OCI-M2 (cell line): ENCODE measurements around the gene IRF1.

Source experiments
- DNase-seq: peaks from one replicate; lab custom pipeline; 2025; ENCODE audit not compliant: unreplicated experiment; lab: John Stamatoyannopoulos, UW

The IRF1 gene

GRCh38 chr5:132462856-132463745 is 27.5 kb downstream of the IRF1 start:
- no peak for DNase-seq

DNA sequence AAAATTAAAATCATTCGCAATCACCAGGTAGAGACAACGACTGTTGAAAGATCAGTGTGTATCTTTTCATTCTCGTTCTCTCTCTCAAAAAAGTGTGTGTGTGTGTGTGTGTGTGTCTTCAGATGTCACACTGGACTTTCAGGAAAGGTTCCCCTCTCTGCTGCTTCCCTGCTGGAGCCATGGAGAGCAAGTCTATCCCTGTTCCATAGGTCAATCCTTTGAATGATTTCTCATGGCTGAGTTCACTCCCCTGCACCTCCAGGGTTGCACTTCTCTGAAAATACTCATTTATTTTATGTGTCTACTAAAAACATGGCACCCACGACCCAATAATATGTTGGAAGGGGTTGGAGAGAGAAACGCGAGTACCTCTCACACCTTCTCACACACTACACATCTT is 28.2 kb downstream of the IRF1 start:
- DNase-seq, result no peak

DNA sequence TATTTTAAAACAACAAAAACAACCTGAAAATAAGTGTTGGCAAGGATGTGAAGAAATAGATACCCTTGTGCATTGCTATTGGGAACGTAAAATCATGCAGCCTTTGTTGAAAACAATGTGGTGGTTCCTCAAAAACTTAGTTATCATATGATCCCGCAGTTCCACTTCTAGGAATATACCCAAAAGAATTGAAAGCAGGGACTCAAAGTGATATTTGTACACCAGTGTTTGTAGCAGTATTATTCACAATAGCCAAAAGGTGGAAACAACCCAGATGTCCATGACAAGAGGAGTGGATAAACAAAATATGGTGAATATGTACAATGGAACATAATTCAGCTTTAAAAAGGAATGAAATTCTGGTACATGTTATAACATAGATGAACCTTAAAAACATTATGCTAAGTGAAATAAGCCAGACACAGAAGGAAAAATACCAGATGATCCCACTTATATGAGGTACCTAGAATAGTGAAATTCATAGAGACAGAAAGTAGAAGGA is 29.0 kb downstream of the IRF1 start:
- DNase-seq, result no peak

DNA sequence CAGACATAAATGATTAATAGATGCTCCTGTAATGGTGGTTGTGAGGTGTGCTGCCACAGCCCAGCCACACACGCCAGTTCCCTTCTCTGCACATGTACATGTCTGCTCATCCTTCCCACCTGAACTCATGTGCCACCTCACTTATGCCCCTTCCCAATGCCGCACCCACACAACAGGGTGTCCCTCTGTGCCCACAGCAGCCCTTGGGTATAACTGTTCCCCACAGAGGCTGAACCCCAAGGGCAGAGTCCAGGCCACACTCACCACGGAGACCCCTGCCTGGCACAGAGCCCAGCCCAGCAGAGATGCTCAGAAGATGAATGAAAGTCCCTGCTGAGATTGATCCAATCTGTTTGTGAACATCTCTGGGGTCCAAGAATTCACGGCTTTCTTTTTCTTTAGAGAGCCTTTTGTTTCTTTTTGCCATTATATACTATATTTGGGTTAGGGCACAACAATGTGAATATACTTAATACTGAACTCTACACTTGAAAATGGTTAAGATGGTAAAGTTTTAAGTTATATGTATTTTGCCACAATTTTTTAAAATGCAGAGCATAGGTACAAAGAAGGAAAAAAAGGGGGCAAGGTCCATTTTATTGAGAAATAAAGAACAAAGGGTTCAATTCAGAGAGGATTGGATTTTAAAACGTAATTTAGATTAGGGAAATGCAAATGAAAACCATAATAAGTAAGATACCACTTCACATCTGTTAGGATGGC is 29.6 kb downstream of the IRF1 start:
- DNase-seq, result no peak

- DNase-seq, result no peak
These were observed 30.4 kb downstream of the IRF1 start for GRCh38 chr5:132459983-132460838.

DNA sequence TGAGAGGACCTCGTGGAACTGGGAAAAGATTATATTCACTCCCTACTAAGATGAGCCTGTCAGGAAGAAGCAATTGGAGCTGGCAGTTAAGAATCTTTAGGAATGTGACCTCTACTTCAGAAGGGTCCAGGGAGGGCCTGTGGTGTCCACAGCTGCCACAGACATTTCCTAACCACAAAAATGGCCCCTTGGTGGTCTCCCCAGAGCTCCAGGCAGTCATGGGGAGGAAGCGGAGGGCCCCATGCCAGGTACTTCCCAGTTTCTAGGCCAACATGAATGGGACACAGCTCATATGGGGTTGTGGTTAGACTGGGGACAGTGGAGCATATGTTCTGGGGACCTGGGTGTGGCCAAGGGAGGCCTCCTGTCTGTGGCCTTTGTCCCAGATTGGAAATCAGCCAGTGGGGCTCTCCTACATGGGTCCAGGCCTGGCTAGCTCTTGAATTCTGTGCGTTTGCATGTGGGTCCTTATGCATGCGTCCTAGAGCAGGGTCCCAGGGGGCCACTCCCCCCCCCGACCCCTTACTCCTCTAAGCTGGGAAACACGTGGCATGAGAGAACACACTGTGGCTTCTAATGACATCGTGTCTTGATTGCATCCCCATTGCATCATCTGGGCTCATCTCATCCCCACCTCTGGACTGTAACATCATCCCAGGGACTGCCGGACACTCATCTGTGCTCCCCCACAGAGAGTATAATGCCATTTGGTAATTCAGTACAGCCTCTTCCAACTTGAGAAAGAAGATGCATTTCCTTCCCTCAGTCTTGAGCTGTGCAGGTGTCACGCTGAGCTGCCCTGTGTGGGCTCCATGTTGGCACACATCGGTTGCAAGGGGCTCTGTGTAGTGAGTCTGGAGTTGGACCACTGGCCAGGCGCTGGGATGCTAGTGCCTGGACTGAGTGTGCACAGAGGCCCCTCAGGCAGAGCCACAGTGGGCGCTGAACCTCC is 31.3 kb downstream of the IRF1 start:
- DNase-seq, result no peak

DNA sequence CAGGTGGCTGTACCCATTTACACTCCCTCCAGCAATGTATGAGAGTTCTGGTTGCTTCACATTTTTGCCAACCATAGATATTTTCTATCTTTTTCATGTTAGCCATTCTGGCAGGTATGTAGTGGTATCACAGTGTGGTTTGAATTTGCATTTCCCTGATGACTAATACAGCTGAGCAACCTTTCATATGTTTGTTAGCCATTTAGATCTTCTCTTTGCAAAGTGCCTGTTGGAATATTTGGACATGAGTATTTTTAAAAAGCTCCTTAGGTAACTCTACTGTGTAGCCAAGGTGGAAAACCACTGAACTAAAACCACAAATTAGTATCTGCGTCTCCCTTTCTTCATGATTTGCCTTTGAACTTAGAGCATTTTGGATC is 31.9 kb downstream of the IRF1 start:
- DNase-seq, result no peak

DNA sequence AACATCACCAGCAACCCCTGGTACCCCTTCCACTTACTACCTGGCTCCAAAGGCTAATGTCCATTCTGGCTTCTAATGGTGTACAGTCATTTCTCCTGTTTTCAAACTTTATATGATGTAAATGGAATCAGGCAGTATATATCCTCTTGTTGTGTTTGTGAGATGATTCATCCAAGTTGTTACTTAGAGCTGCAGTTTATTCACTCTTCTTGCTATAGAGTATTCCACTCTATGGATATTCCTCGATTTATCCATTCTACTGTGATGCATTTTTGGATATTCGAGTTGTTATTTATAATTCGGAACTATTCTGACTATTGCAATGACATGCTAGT is 32.4 kb downstream of the IRF1 start:
- no peak for DNase-seq

DNA sequence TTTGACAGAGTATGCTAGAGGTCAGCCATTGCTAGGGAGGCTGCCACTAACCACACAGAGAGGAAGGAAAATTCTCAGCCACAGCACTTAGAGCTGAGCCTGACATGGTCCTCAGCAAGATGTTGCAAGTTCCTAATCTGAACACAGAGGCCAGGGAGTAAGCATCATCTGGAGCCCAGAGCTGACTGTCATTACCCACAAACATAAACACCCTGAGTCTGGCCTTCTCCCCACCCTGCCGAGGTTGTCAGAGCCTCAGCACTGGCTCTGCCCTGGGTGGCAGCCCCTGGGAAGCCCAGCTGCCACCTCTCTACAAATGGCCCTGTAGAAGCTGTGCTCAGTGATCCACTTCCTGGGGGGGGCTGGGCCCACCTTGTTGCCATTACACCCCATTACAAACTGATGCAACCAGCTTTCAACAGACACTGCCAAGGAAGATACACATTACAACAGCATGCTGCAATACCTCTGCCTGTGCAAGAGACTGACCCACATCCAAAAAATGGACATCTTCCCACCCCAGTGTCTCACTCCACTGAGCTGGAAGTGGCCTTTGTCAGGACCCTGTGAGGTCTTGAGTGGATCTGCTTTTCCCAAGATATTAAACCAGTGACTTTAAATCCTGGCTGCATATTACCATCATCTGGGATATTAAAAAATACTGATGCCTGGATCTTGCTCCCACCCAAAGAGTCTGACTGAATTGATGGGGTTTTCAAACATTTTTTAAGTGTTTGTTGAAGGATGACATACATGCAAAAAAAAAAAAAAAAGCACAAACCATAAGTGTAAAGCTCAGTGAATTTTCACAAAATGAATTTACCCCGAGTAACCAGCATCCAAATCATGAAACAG is 33.0 kb downstream of the IRF1 start:
- DNase-seq, result no peak

DNA sequence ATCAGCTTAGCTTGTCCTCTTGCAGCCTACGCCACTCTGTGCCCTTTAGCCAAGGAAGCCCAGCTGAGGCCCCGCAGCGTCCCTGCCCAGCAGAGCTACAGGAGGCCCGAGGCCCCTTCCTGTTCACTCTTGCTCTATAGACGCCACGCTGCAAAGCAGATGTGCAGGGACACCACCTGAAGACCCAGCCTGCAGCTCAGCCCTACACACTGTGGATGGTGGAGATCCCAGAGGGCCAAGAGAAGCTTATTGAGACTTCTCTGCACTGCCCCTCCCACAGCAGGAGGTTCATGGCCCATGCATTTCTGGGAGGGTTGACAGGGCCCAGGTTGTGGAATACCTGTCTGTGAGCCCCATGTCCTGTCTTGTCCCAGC is 33.6 kb downstream of the IRF1 start:
- no peak for DNase-seq

GRCh38 chr5:132456296-132456986 is 34.1 kb downstream of the IRF1 start:
- no peak for DNase-seq

DNA sequence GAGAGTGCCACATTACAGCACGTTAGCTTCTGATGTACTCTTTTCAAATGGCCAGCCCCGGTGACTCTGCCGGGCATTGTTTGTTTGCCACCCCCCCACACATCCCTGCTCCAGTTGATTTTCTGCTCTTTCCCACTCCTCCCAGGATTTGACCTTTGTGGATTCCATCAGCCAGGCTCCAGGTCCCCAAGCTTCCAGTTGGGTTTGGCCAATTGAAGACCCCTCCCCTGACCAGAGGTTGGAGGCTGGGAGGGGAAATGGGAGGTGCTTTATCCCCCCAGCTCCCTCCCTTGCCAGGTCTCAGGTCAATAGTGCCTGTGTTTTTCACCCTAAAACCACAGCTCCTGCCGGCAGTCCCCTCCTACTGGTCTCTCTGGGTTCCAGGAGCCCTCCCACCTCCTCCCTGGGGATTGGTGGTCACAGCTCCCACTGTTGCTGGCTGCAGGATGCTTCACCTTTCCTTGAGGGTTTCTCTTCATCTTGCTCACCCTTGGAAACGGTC is 34.9 kb downstream of the IRF1 start:
- DNase-seq, result no peak

GRCh38 chr5:132454361-132454760 is 36.2 kb downstream of the IRF1 start:
- no peak for DNase-seq

- no peak for DNase-seq
These were observed 39.2 kb downstream of the IRF1 start for GRCh38 chr5:132451387-132451786.

DNA sequence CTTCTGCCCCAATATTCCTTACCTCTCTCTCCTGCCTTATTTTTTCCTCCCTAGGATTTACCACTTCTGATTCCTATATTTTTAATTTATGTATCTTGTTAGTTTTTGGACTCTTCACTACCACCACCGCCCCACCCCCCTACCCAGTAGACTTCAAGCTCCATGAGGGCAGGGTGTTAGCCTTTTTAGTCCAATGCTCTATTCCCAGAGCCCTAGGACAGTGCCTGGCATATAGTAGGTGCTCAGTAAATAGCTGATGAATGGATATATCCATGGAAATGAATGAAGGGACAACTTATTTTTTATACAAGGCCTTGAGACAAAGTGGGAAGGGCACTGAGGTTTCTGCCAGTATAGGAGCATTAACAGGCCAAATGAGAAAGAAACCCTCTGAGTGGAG is 41.5 kb downstream of the IRF1 start:
- no peak for DNase-seq

- no peak for DNase-seq
These were observed 43.4 kb downstream of the IRF1 start for GRCh38 chr5:132447196-132447595.

DNA sequence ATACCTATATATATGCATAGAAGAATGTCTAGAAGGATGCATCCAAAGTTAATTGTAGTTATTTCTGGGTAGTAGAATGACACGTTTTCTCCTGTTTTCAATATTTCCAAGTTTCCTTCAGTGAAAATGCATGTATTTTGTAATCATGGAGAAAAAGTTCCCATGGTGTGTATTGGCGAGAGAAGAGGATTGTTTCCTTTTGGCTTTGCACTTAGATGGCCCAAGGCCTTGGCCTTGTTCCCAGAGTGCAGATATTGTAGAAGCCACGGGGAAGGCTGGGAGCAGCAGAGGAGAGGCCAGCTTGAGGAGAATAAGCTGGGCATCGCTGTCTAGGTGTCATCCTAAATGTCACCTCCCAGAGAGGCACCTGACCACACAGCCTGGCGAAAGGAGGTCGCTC is 44.0 kb downstream of the IRF1 start:
- DNase-seq, result no peak

DNA sequence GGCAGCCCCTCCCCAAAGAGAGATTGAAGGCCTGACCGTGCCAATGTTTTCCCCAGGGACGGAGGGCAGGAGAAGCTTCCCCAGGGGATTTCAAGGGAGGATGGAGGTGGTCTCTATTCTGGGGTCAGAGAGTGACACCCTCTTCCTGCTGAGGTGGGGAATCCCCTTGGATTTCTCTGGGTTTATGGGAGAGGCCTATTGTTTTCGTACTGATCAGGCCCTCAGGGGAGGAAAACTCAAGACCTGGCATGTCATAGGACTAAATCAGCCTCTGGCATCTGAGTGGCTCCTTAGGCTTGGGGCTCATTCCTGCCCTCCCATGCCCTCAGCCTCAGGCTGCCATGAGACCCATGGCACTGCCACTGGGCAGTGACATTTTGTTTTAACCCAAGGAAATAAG is 44.6 kb downstream of the IRF1 start:
- no peak for DNase-seq

DNA sequence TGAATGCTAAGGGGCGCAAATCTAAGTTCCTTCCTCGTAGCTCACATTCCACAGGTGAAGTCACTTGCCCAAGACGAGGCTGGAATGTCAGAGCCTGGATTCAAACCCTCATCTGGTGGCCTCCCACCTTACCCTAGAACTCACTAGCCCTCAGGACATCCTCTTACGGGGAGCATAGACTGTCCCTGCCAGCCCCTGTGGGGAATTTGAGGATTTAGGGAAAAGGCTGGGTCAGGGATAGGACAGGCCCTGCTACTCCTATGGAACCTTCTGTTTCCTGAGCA is 45.0 kb downstream of the IRF1 start:
- DNase-seq, result no peak
